ENCODE results near the gene ABR.

ABR gene

DNA sequence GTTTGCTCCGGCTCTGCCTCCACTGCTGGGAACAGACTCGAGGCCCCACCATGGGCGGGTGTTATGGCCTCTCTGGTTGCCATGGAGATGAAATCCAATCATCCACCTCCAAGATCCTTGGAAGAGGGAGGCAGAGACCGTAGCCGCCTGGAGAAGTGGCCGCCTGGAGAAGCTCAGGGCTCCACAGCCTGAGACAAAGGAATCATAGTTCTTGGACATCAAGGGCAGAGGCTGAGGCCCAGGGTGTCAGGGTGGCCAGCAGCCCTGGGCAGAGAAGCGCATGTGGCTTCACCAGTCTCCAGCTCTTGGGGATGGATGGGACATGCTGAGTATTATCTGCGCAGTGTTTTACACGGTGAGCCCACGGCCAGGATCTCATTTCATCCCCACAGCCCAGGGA, 36.2 kb downstream of the ABR start:
- Histone ChIP-seq H3K4me3 (ENCODE audit: low read depth, low read length) (no peak overlapping the region), H3K27ac (no peak overlapping the region), H2AFZ (no peak overlapping the region), H3K27me3 (ENCODE audit: control insufficient read depth, insufficient read depth, low read length) (no peaks in the 10 kb centered on the region), H3K9ac (no peak overlapping the region), H3K79me2 (no peaks in the 10 kb centered on the region), H3K4me2 (ENCODE audit: low read length) (no peak overlapping the region), H3K4me1 (peaks cover 4% of the 10 kb centered on the region), H3K9me3 (ENCODE audit: control insufficient read depth, low read length) (no peaks in the 10 kb centered on the region), H3K36me3 (ENCODE audit: control insufficient read depth, insufficient read depth, low read length) (no peaks in the 10 kb centered on the region)
- TF ChIP-seq, protein P1, sequence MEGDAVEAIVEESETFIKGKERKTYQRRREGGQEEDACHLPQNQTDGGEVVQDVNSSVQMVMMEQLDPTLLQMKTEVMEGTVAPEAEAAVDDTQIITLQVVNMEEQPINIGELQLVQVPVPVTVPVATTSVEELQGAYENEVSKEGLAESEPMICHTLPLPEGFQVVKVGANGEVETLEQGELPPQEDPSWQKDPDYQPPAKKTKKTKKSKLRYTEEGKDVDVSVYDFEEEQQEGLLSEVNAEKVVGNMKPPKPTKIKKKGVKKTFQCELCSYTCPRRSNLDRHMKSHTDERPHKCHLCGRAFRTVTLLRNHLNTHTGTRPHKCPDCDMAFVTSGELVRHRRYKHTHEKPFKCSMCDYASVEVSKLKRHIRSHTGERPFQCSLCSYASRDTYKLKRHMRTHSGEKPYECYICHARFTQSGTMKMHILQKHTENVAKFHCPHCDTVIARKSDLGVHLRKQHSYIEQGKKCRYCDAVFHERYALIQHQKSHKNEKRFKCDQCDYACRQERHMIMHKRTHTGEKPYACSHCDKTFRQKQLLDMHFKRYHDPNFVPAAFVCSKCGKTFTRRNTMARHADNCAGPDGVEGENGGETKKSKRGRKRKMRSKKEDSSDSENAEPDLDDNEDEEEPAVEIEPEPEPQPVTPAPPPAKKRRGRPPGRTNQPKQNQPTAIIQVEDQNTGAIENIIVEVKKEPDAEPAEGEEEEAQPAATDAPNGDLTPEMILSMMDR (IDR thresholded peaks at IDR 0.05): no peak

GRCh38 chr17:1142561-1142971, 37.2 kb downstream of the ABR start:
- peaks cover 4% of the 10 kb centered on the region for H3K4me1 ChIP-seq
- H3K27ac ChIP-seq: no peak overlapping the region
- H3K36me3 ChIP-seq (ENCODE audit: control insufficient read depth, insufficient read depth, low read length): no peaks in the 10 kb centered on the region
- H3K9me3 ChIP-seq (ENCODE audit: control insufficient read depth, low read length): no peaks in the 10 kb centered on the region
- TF ChIP-seq, protein P1 (IDR thresholded peaks at IDR 0.05): no peak
- H2AFZ ChIP-seq: no peak overlapping the region
- H3K4me2 ChIP-seq (ENCODE audit: low read length): no peak overlapping the region
- no peak overlapping the region for H3K9ac ChIP-seq
- no peak overlapping the region for H3K4me3 ChIP-seq (ENCODE audit: low read depth, low read length)
- no peaks in the 10 kb centered on the region for H3K79me2 ChIP-seq
- no peaks in the 10 kb centered on the region for H3K27me3 ChIP-seq (ENCODE audit: control insufficient read depth, insufficient read depth, low read length)

- Histone ChIP-seq H3K4me1 (no peaks in the 10 kb centered on the region), H3K9ac (no peak overlapping the region), H3K4me3 (ENCODE audit: low read depth, low read length) (no peak overlapping the region), H2AFZ (no peak overlapping the region), H3K27me3 (ENCODE audit: control insufficient read depth, insufficient read depth, low read length) (no peaks in the 10 kb centered on the region), H3K36me3 (ENCODE audit: control insufficient read depth, insufficient read depth, low read length) (no peaks in the 10 kb centered on the region), H3K9me3 (ENCODE audit: control insufficient read depth, low read length) (no peaks in the 10 kb centered on the region), H3K27ac (no peak overlapping the region), H3K4me2 (ENCODE audit: low read length) (no peak overlapping the region), H3K79me2 (no peaks in the 10 kb centered on the region)
- TF ChIP-seq, protein P1 (IDR thresholded peaks at IDR 0.05): no peak
Observed at GRCh38 chr17:1137465-1137894, 42.3 kb downstream of the ABR start.

- TF ChIP-seq, protein P1 (IDR thresholded peaks at IDR 0.05): no peak
- no peak overlapping the region for H3K4me3 ChIP-seq (ENCODE audit: low read depth, low read length)
Observed at GRCh38 chr17:1136748-1137147, 43.0 kb downstream of the ABR start.

GRCh38 chr17:1134634-1135324, 45.0 kb downstream of the ABR start:
- no peak overlapping the region for H2AFZ ChIP-seq
- no peaks in the 10 kb centered on the region for H3K9me3 ChIP-seq (ENCODE audit: control insufficient read depth, low read length)
- no peaks in the 10 kb centered on the region for H3K27me3 ChIP-seq (ENCODE audit: control insufficient read depth, insufficient read depth, low read length)
- H3K27ac ChIP-seq: no peak overlapping the region
- H3K4me3 ChIP-seq (ENCODE audit: low read depth, low read length): no peak overlapping the region
- no peak overlapping the region for H3K9ac ChIP-seq
- H3K79me2 ChIP-seq: no peaks in the 10 kb centered on the region
- no peak overlapping the region for H3K4me2 ChIP-seq (ENCODE audit: low read length)
- H3K36me3 ChIP-seq (ENCODE audit: control insufficient read depth, insufficient read depth, low read length): no peaks in the 10 kb centered on the region
- TF ChIP-seq, protein P1 (IDR thresholded peaks at IDR 0.05): no peak
- H3K4me1 ChIP-seq: no peaks in the 10 kb centered on the region

More at GRCh38 chr17:1136748-1137147, 43.0 kb downstream of the ABR start:
- Histone ChIP-seq H3K4me2 (ENCODE audit: low read length) (no peak overlapping the region), H2AFZ (no peak overlapping the region), H3K27ac (no peak overlapping the region), H3K9ac (no peak overlapping the region), H3K36me3 (ENCODE audit: control insufficient read depth, insufficient read depth, low read length) (no peaks in the 10 kb centered on the region), H3K27me3 (ENCODE audit: control insufficient read depth, insufficient read depth, low read length) (no peaks in the 10 kb centered on the region), H3K9me3 (ENCODE audit: control insufficient read depth, low read length) (no peaks in the 10 kb centered on the region), H3K4me1 (no peaks in the 10 kb centered on the region), H3K79me2 (no peaks in the 10 kb centered on the region)

All from parathyroid adenoma (tissue), 2 donors.